HG02759 (cell line): ENCODE data around the gene LRRC25.

Experiments
- ATAC-seq: cut with Tn5 transposase; IDR thresholded peaks from one replicate; pipeline ENCODE4 v1.9.1; 2021; ENCODE audit warnings: mild to moderate bottlenecking, moderate library complexity; ENCODE audit not compliant: unreplicated experiment

LRRC25 gene

GRCh38 chr19:18348171-18348570 lies 49.3 kb downstream of the LRRC25 start:
- ATAC-seq: no peak

DNA sequence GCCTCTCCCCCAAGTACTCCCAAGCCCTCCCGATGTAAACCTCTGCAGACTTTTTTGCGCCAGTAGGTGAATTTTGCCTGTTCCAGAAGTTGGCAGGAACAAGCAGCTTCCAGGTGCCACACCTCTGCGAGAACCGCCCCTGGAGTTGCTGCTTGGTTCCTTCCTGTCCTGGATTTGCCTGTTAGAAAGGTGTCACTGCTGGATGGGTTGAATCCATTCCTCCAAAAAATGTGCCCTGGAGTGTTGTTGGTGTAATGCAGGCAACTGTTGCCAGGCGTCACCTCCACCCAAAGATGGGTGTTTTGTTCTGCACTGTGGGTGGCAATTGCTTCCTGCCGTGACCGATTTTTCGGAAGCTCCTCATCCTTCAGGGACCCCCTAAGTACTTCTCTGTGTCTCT lies 51.3 kb downstream of the LRRC25 start:
- no peak for ATAC-seq

- ATAC-seq: no peak
Observed at GRCh38 chr19:18345296-18345695, 52.1 kb downstream of the LRRC25 start.

DNA sequence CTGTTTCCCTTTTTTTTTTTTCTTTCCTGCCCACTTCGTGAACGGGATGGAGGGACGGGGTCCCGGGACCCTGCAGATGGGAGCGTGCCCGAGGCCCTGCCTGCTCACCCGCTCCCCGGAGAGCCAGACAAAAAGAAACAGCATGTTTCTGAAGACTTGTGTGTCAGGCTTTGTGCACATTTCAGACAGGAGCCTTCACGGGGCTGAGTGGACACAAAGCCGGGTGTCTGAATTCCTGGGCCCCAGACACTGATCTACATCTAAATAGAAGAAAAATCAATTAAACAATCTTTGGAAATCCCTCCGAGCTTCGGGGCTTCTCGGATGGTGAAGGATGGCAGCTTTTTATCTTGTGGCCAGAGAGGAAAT lies 52.9 kb downstream of the LRRC25 start:
- no peak for ATAC-seq

- no peak for ATAC-seq
Observed at GRCh38 chr19:18342090-18342632, 55.3 kb downstream of the LRRC25 start.
